Activated naive CD4-positive, alpha-beta T cell treated with anti-CD3 and anti-CD28 coated beads, Interleukin-2, amount 10 ng/mL, durations not matched to agents 7 days and 5 days (primary cell): ENCODE data around the gene GOLM1.

Source experiments
- CTCF ChIA-PET: fragments of 350-600 bp; sonication (Branson Sonifier 250); formaldehyde crosslinking; loops from one replicate; lab custom pipeline; 2021; ENCODE audit warnings: antibody characterized with exemption; lab: Charles Lee
- DNase-seq: peaks from one replicate; pipeline ENCODE4 v3.0.0-alpha.2; 2020
- H3K27ac Mint-ChIP-seq: one replicate; pipeline ENCODE4 v1.8.0; 2021; ENCODE audit warnings: mild to moderate bottlenecking, moderate library complexity, mixed read lengths
- H3K27me3 Mint-ChIP-seq: one replicate; pipeline ENCODE4 v1.8.0; 2021; ENCODE audit warnings: mild to moderate bottlenecking, mixed read lengths
- H3K36me3 Mint-ChIP-seq: one replicate; pipeline ENCODE4 v1.8.0; 2021; ENCODE audit warnings: mixed read lengths
- H3K4me1 Mint-ChIP-seq: one replicate; pipeline ENCODE4 v1.8.0; 2021; ENCODE audit warnings: mixed read lengths
- H3K4me3 Mint-ChIP-seq: one replicate; pipeline ENCODE4 v1.8.0; 2021; ENCODE audit warnings: mild to moderate bottlenecking, moderate library complexity, mixed read lengths
- H3K9me3 Mint-ChIP-seq: one replicate; pipeline ENCODE4 v1.8.0; 2021; ENCODE audit warnings: mixed read lengths

Gene GOLM1

DNA sequence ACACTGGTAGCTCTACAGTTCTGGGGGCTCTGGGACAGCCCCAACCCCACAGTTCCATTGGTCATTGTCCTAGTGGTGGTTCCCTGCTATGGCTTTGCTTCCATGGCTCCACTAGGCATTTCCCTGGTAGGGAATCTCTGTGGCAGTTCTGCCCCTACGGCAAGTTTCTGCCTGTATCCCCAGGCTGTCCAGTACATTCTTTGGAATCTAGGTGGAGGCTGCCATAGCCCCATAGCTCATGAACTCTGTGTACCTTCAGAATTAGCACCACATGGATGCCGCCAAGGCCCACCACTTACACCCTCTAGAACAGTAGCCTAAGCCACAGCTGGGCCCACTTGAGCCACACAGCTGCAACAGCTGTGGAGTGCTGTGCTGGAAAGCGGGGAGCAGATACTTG, 3.3 kb upstream of the GOLM1 start:
- H3K4me1 Mint-ChIP-seq = peaks cover 19% of the 10 kb centered on the region
- no peak overlapping the region for H3K27ac Mint-ChIP-seq
- no peak for DNase-seq
- H3K36me3 Mint-ChIP-seq = no peaks in the 10 kb centered on the region
- no peak overlapping the region for H3K4me3 Mint-ChIP-seq
- peaks cover 61% of the 10 kb centered on the region for H3K27me3 Mint-ChIP-seq
- no peaks in the 10 kb centered on the region for H3K9me3 Mint-ChIP-seq
- CTCF ChIA-PET = no interaction called here

DNA sequence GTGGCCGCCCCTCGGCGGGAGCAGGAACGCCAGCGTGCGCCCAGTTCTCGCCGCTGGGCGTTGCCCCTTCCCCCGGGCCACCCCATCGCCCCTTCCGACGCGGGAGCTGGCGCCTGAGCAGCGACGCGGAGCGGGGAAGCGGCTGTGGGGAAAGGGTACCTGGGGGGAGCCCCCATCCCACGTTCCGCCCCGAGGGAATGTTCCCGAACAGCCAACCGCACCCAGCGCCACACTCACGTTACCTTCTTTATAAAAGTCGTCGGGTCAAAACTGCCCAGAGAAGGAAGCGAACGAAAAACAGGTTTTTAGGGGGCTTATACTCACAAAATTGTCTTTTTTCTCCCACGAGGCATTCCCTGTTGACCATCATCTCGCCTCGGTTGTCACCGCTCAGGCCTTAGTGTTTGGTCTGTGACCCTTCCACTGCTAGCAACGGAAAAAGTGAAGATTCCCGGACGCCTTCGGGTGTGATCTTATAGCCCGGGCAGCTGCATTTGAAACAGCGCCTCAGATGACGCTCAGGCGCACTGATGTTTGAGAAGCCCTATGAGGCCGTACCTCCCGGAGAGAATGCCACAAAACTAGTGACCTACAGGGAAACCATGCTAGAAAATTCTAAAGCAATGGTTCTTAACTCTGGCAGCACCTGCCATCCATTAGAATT, 475 bp upstream of the GOLM1 start:
- H3K27ac Mint-ChIP-seq = no peak overlapping the region
- peaks cover 16% of the 10 kb centered on the region for H3K4me1 Mint-ChIP-seq
- CTCF ChIA-PET = no interaction called here
- peaks cover 66% of the 10 kb centered on the region for H3K27me3 Mint-ChIP-seq
- H3K36me3 Mint-ChIP-seq = no peaks in the 10 kb centered on the region
- peak; percentile 25 for DNase-seq
- no peaks in the 10 kb centered on the region for H3K9me3 Mint-ChIP-seq
- H3K4me3 Mint-ChIP-seq = peak overlapping the region; percentile 82

DNA sequence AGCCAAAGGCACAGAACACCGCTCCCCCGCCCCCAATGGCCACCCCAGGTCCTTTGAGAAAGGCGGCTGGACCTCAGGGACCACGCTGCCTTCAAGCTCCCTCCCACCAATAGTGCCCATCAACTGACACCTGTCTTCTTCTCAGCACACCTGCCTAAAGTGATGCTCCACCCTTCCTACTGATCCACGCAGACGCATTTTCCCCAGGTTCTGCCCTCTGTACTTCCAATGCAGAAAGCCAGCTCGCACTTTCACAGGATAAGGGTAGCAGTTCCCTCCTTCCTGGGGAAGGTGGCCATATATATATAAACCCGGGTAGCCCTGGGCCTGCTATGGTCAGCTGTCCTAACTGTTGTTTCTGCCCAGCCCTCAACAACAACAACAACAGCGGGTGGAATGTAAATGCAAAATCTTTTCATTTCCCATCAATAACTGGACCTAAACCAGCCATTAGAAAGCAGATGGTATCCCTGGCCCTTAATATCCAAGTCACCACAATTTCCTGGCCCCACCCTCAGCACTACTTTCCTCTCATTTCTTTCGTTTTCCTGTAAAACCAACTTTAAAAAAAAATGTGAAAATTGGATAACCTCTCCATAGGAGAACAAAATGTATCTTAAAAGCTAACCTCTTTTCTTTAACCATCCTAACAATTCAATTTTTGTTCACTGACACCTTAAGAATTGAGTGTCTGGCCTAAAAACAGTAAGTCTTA, 1.7 kb downstream of the GOLM1 start:
- H3K36me3 Mint-ChIP-seq = no peaks in the 10 kb centered on the region
- H3K9me3 Mint-ChIP-seq = no peaks in the 10 kb centered on the region
- no peak for DNase-seq
- H3K4me1 Mint-ChIP-seq = peaks cover 16% of the 10 kb centered on the region
- peak overlapping the region; percentile 43 for H3K4me3 Mint-ChIP-seq
- CTCF ChIA-PET = no interaction called here
- peaks cover 64% of the 10 kb centered on the region for H3K27me3 Mint-ChIP-seq
- no peak overlapping the region for H3K27ac Mint-ChIP-seq

DNA sequence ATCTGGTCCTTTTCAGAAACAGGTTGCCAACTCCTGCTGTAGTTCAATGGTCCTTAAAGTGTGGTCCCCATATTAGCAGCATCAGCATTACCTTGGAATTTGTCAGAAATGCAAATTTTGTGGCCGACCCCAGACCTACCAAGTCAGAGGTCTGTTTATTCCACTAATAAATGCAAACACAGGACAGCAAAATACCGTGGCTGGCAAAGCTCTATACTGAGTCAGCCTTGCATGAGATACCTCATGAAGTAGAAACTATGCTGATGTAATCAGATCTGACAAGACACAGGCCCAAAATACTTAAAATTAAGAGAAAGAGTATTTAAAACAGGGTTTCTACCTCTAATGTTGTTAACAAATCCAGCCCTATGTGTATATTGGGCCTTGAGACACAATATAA, 3.0 kb downstream of the GOLM1 start:
- Mint-ChIP-seq H3K4me3 (no peak overlapping the region), H3K9me3 (no peaks in the 10 kb centered on the region), H3K27ac (no peak overlapping the region), H3K27me3 (peaks cover 57% of the 10 kb centered on the region), H3K36me3 (no peaks in the 10 kb centered on the region), H3K4me1 (peaks cover 16% of the 10 kb centered on the region)
- no peak for DNase-seq
- CTCF ChIA-PET = interaction anchor here (1.0 kb wide), 1 partner anchor 14 kb away, joined by 4 read pairs; no protein-coding TSS in a partner anchor

DNA sequence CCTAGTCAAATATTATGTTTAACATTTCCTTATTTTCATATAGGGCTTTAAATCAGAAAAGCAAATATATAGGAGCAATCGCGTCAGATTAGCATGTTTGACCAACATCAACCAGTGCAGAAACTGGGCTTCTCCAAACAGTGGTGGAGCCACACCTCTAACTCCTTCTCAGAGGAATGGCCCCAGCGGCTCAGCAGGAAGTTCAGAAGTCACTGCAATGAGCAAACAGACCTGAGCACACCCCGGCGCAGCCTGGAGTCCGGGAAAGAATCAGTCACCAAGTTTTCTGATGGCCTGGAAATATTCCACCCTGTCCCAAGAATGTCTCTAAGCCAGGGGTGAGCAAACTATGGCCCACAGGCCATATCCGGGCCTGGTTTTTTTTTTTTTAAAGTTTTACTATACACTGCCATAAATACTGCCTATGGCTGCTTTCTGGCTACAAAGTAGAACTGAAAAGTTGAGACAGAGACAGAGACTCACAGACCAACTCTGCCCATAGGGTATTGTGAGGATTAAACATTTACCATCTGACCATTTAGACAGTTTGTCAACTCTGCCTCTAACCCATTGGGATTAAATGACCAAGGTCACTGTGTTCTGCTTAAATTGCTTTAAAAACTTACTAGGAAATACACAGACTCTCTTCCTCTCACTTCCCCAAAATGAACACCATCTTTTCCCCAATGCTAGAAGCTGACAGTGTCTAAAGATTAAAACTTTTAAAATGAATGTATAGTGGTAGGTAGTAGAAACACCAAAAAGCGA, 5.4 kb downstream of the GOLM1 start:
- Mint-ChIP-seq H3K4me1 (peaks cover 8% of the 10 kb centered on the region), H3K27ac (no peak overlapping the region), H3K36me3 (no peaks in the 10 kb centered on the region), H3K4me3 (no peak overlapping the region), H3K9me3 (no peaks in the 10 kb centered on the region), H3K27me3 (peaks cover 52% of the 10 kb centered on the region)
- CTCF ChIA-PET = no interaction called here
- no peak for DNase-seq

DNA sequence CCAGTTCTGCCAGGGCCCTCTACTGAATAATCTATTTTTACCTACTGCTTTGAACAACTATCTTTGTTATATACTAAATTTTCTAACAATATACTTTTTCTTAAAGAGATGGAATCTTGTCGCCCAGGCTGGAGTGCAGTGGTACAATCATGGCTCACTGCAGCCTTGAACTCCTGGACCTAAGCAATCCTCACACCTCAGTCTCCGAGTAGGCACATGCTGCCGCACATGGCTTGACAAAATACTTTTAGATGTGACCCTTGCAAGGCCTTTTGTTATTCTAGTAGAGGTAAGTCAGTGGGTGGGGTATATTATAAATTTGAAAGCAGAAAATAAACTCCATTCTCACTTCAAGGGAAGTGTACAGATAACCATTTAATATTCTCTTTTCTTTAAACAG, 7.9 kb downstream of the GOLM1 start:
- Mint-ChIP-seq H3K9me3 (no peaks in the 10 kb centered on the region), H3K4me1 (no peaks in the 10 kb centered on the region), H3K27ac (no peak overlapping the region), H3K27me3 (peaks cover 29% of the 10 kb centered on the region), H3K36me3 (no peaks in the 10 kb centered on the region), H3K4me3 (no peak overlapping the region)
- DNase-seq = no peak
- CTCF ChIA-PET = no interaction called here

DNA sequence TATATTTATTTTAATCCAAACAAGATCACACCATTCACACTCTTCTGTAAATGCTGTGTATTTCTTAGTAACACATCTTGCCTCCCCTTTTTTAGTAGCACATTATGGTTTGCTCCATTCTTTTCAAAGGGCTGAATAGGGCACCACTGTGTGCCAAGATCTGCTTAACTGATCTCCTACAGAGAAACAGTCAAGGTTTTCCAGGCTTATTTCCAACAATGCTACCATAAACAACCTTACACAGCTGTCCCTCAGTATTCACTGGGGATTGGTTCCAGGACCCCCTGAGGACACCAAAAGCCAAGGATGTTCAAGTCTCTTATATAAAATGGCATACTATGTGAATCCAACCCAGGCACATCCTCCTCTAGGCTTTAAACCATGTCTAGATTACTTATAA, 16.5 kb downstream of the GOLM1 start:
- H3K4me1 Mint-ChIP-seq = no peaks in the 10 kb centered on the region
- H3K36me3 Mint-ChIP-seq = no peaks in the 10 kb centered on the region
- no peak overlapping the region for H3K27ac Mint-ChIP-seq
- no peaks in the 10 kb centered on the region for H3K27me3 Mint-ChIP-seq
- DNase-seq = no peak
- CTCF ChIA-PET = interaction anchor here (0.7 kb wide), 1 partner anchor 39 kb away, joined by 3 read pairs; no protein-coding TSS in a partner anchor
- H3K4me3 Mint-ChIP-seq = no peak overlapping the region
- H3K9me3 Mint-ChIP-seq = no peaks in the 10 kb centered on the region

DNA sequence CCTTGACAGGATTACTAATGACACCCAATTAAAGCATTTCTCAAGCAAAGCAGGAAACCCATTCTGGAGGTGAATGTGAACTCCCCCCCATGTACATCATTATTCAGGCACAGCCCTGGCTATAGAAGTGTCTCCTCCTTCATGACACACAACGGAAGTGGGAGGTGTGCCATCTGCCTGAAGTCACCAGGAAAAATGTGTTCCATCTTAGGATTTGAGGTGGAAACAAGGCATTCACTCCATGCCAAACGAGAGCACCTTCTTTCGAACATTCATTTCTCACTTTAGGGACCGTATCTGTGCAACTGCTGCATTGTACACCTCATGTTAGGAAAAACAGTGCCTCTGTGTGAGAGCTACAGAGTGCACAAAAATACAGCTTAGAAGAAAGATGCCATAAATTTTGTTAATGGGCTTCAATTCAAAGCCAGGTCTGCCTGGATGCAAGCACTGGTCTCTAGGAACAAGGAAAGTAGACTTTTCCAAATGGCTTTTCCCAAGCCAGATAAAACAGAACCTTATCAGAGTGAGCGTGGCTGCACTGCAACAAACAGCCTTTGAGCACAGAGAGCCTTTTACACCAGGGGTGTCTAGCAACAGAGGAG, 19.4 kb downstream of the GOLM1 start:
- no peak for DNase-seq
- CTCF ChIA-PET = no interaction called here
- H3K36me3 Mint-ChIP-seq = no peaks in the 10 kb centered on the region
- no peak overlapping the region for H3K27ac Mint-ChIP-seq
- no peaks in the 10 kb centered on the region for H3K27me3 Mint-ChIP-seq
- no peak overlapping the region for H3K4me3 Mint-ChIP-seq
- H3K9me3 Mint-ChIP-seq = no peaks in the 10 kb centered on the region
- H3K4me1 Mint-ChIP-seq = no peaks in the 10 kb centered on the region

DNA sequence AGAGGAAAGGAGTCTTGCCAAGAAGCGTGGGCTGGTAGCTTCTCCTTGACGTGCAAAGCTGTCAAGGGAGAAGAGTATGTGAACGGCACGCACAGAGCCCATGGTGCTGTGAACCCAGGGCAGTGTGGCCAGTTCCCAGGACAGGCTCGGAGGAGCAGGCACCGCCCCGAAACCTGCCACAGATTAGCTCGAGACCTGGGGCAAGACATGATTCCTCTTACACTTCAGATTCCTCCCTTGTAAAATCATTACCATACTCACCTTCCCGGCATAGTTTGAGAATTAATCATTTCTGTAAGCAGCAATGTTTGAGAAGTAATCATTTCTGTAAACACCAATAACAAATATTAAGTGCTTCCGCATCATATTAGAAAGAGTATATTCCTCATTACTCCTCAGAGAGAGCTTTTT, 19.9 kb downstream of the GOLM1 start:
- H3K27me3 Mint-ChIP-seq = no peaks in the 10 kb centered on the region
- H3K36me3 Mint-ChIP-seq = no peaks in the 10 kb centered on the region

DNA sequence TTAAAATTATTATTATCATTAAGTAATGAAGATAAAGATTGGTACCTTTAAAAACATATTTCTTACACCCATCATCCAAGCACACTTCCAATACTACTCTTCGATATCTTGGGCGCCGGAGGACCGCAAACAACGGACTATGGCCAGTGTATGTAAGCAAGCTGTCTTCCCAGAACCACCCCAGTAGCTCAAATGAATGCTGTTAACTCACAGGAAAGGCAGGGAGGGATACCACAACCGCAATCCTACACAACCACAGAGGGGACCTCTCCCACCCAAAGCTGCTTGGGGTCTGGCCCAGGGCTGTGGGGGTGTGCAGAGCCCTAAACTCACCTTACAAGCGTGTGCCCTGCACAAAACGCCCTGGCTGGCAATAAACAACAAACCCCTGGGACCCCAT, 20.6 kb downstream of the GOLM1 start:
- Mint-ChIP-seq H3K36me3 (no peaks in the 10 kb centered on the region), H3K4me3 (no peak overlapping the region), H3K27ac (no peak overlapping the region), H3K4me1 (no peaks in the 10 kb centered on the region), H3K9me3 (no peaks in the 10 kb centered on the region), H3K27me3 (no peaks in the 10 kb centered on the region)
- DNase-seq = no peak
- CTCF ChIA-PET = no interaction called here

More for the DNA sequence above, 19.9 kb downstream of the GOLM1 start:
- Mint-ChIP-seq H3K4me1 (no peaks in the 10 kb centered on the region), H3K9me3 (no peaks in the 10 kb centered on the region), H3K4me3 (no peak overlapping the region), H3K27ac (no peak overlapping the region)
- CTCF ChIA-PET = no interaction called here
- no peak for DNase-seq

DNA sequence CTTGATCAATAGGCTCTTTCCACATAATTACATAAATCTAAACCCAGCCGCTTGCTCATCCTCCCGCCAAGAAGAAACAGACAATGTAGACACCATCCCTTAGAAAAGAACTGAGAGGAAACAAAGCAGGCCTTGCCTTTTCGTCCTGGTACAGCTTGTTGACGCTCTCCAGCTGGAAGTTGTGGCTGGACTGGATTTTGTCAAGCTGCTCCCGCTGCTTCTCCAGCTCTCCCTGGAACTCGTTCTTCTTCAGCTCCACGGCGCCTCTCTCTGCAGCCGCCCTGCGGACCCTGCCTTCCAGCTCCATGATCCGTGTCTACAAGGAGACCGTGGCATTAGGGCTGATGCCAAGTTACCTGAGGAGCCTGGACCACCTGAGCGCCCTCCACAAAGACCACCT, 22.1 kb downstream of the GOLM1 start:
- no peak overlapping the region for H3K4me3 Mint-ChIP-seq
- no peak overlapping the region for H3K27ac Mint-ChIP-seq
- no peaks in the 10 kb centered on the region for H3K4me1 Mint-ChIP-seq
- H3K9me3 Mint-ChIP-seq = no peaks in the 10 kb centered on the region
- H3K36me3 Mint-ChIP-seq = no peaks in the 10 kb centered on the region
- CTCF ChIA-PET = no interaction called here
- DNase-seq = no peak
- no peaks in the 10 kb centered on the region for H3K27me3 Mint-ChIP-seq

DNA sequence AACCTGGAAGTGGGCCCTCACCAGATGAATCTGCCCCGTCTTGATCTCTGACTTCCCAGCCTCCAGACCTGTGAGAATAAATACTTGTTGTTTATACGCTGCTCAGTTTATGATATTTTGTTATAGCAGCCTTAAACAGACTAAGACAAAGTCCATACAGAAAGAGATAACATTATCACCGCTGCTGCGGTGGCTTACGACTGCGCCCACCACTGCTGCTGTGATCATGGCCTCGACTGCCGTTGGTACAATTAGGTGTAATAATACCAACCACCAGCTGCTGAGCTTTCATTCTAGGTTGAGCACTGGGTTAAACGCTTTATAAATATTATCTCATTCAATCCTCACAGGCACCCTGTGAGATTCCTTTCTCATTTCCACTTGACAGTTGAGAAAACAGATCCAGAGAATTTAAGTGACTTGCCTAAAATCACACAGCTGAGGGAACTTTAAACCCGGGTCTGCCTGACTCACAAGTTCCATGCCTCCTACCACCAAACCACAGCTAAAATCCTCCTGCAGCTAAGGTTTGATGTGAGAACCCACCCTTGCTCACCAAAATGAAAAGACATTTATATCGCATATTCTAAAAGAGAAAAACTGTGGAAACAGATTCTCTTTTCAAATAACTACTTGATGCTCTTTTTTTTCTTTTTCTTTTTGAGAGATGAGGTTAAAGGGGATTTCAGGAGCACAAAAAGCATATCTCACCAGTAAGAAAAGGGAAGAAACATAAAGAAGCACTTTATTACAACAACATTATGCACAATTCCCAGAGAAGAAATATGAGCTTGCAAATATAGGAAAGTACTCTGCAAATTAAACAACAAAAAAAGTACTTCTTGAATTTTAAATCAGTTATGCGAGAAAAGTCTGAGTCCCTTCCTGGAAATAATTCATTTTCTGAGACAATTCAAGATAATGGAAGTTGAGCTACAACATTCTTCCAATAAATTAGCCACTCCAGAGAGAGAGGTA, 23.9 kb downstream of the GOLM1 start:
- no peaks in the 10 kb centered on the region for H3K36me3 Mint-ChIP-seq
- H3K27ac Mint-ChIP-seq = no peak overlapping the region
- no peaks in the 10 kb centered on the region for H3K4me1 Mint-ChIP-seq
- no peaks in the 10 kb centered on the region for H3K9me3 Mint-ChIP-seq
- DNase-seq = no peak
- CTCF ChIA-PET = no interaction called here
- H3K4me3 Mint-ChIP-seq = no peak overlapping the region
- H3K27me3 Mint-ChIP-seq = no peaks in the 10 kb centered on the region

DNA sequence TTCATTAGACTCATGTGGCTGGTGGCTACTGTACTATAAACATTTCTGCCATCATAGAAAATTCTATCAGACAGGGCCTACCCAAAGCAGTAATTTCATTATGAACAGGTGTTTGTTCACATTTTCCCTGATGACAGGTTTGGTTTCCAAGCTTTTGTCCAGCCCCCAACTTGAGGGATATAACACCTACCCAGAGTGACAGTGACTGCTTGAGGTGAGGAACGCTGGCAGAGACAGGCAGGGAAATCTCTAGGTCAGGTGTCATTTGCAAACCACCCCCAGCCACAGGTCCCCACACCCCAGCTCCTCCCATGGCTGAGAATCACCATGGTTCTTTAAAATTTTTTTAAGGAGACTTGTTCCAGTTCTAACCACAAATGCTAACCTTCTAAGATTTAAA, 25.5 kb downstream of the GOLM1 start:
- Mint-ChIP-seq H3K27me3 (no peaks in the 10 kb centered on the region), H3K4me3 (no peak overlapping the region), H3K27ac (no peak overlapping the region), H3K4me1 (no peaks in the 10 kb centered on the region), H3K9me3 (no peaks in the 10 kb centered on the region), H3K36me3 (no peaks in the 10 kb centered on the region)
- no peak for DNase-seq
- CTCF ChIA-PET = no interaction called here
